Colonic mucosa (tissue), 4 donors: ENCODE data around the gene DGKB. TPM values are rescaled to one million over a fixed set of nuclear protein-coding genes. Genes with fewer than 3 reads are reported as not detected.

Experiments used
- DNase-seq: peaks from one replicate; pipeline ENCODE4 v3.0.0-alpha.2; 2020
- H3K27ac ChIP-seq: fragments of 200-600 bp; one replicate; pipeline ENCODE4 v1.8.0; 2021
- H3K27me3 ChIP-seq: fragments of 200-600 bp; one replicate; pipeline ENCODE4 v1.8.0; 2021
- H3K36me3 ChIP-seq: fragments of 200-600 bp; one replicate; pipeline ENCODE4 v1.8.0; 2021
- H3K4me1 ChIP-seq: fragments of 200-600 bp; one replicate; pipeline ENCODE4 v1.8.0; 2021; ENCODE audit warnings: mild to moderate bottlenecking
- H3K4me3 ChIP-seq: fragments of 200-600 bp; one replicate; pipeline ENCODE4 v1.8.0; 2021
- H3K9ac ChIP-seq, 2 donors: one replicate each; pipeline ENCODE4 v1.7.0; 2013; ENCODE audit warnings: control low read depth in 2 of 2, low read depth in 2 of 2, low read length in 2 of 2
- H3K9me3 ChIP-seq: fragments of 200-600 bp; one replicate; pipeline ENCODE4 v1.8.0; 2021
- CTCF ChIP-seq: fragments of 200-600 bp; IDR thresholded peaks from one replicate; pipeline ENCODE4 v1.8.0; 2022; ENCODE audit warnings: antibody characterized with exemption, mild to moderate bottlenecking
- intact Hi-C: fragments of 100-400 bp; cut with DNase I; formaldehyde crosslinking; loops from one replicate; pipeline ENCODE4 v1.14.1; 2022
- total RNA-seq, 2 donors: library from RNA; stranded (reverse); fragmentation: NEBNext Ultra II Directional in 1 of 2; extraction: Animal tissue kit (Norgen Biotek cat#: 25700) in 1 of 2; gene quantifications; one replicate each; pipeline ENCODE4 v1.2.1, GENCODE V29; 2021
- donor health status: healthy.
- donor health status: DM: no; HTN: no; CAD: no.
- donor health status: DM: no; HTN: no; CAD: no.

The DGKB gene
- total RNA-seq, 2 donors from 2014 or later = 0.25 to 0.61 TPM

GRCh38 chr7:14628516-14628915, 274.0 kb downstream of the DGKB start:
- H3K4me3 ChIP-seq = no peak overlapping the region
- no peaks in the 10 kb centered on the region for H3K9me3 ChIP-seq
- H3K27ac ChIP-seq = no peak overlapping the region
- DNase-seq = no peak
- no peaks in the 10 kb centered on the region for H3K27me3 ChIP-seq
- no peaks in the 10 kb centered on the region for H3K36me3 ChIP-seq
- intact Hi-C loops = no loop called here
- no peak for TF ChIP-seq CTCF
- H3K9ac ChIP-seq = no peak overlapping the region
- H3K4me1 ChIP-seq = no peaks in the 10 kb centered on the region

- H3K9me3 ChIP-seq = no peaks in the 10 kb centered on the region
- intact Hi-C loops = no loop called here
- no peak for DNase-seq
- no peaks in the 10 kb centered on the region for H3K4me1 ChIP-seq
- H3K27ac ChIP-seq = no peak overlapping the region
- no peak overlapping the region for H3K4me3 ChIP-seq
- no peaks in the 10 kb centered on the region for H3K27me3 ChIP-seq
- no peak overlapping the region for H3K9ac ChIP-seq
- H3K36me3 ChIP-seq = no peaks in the 10 kb centered on the region
- TF ChIP-seq CTCF = no peak
Observed at GRCh38 chr7:14626076-14626475, 276.5 kb downstream of the DGKB start.

GRCh38 chr7:14622559-14622958, 280.0 kb downstream of the DGKB start:
- Histone ChIP-seq H3K27me3 (no peaks in the 10 kb centered on the region), H3K36me3 (no peaks in the 10 kb centered on the region), H3K4me1 (no peaks in the 10 kb centered on the region), H3K9ac (no peak overlapping the region), H3K27ac (no peak overlapping the region), H3K9me3 (no peaks in the 10 kb centered on the region), H3K4me3 (no peak overlapping the region)
- intact Hi-C loops = no loop called here
- TF ChIP-seq CTCF = no peak
- DNase-seq = no peak

GRCh38 chr7:14606101-14606500, 296.4 kb downstream of the DGKB start:
- Histone ChIP-seq H3K27me3 (no peaks in the 10 kb centered on the region), H3K9me3 (no peaks in the 10 kb centered on the region), H3K36me3 (no peaks in the 10 kb centered on the region), H3K4me1 (no peaks in the 10 kb centered on the region), H3K4me3 (no peak overlapping the region), H3K27ac (no peak overlapping the region), H3K9ac (no peak overlapping the region)
- no peak for DNase-seq
- intact Hi-C loops = no loop called here
- no peak for TF ChIP-seq CTCF

- H3K4me1 ChIP-seq = no peaks in the 10 kb centered on the region
- no peak overlapping the region for H3K27ac ChIP-seq
- DNase-seq = no peak
- H3K36me3 ChIP-seq = no peaks in the 10 kb centered on the region
- intact Hi-C loops = no loop called here
- H3K9ac ChIP-seq = no peak overlapping the region
- H3K27me3 ChIP-seq = no peaks in the 10 kb centered on the region
- H3K4me3 ChIP-seq = no peak overlapping the region
- no peak for TF ChIP-seq CTCF
- H3K9me3 ChIP-seq = no peaks in the 10 kb centered on the region
Observed at GRCh38 chr7:14604606-14605005, 297.9 kb downstream of the DGKB start.

GRCh38 chr7:14602851-14603250, 299.7 kb downstream of the DGKB start:
- intact Hi-C loops = no loop called here
- Histone ChIP-seq H3K27me3 (no peaks in the 10 kb centered on the region), H3K4me3 (no peak overlapping the region), H3K9ac (no peak overlapping the region), H3K9me3 (no peaks in the 10 kb centered on the region), H3K4me1 (no peaks in the 10 kb centered on the region), H3K36me3 (no peaks in the 10 kb centered on the region), H3K27ac (no peak overlapping the region)
- DNase-seq = no peak
- no peak for TF ChIP-seq CTCF
